Measurements from ENCODE around the gene AP2A1.

AP2A1 gene

DNA sequence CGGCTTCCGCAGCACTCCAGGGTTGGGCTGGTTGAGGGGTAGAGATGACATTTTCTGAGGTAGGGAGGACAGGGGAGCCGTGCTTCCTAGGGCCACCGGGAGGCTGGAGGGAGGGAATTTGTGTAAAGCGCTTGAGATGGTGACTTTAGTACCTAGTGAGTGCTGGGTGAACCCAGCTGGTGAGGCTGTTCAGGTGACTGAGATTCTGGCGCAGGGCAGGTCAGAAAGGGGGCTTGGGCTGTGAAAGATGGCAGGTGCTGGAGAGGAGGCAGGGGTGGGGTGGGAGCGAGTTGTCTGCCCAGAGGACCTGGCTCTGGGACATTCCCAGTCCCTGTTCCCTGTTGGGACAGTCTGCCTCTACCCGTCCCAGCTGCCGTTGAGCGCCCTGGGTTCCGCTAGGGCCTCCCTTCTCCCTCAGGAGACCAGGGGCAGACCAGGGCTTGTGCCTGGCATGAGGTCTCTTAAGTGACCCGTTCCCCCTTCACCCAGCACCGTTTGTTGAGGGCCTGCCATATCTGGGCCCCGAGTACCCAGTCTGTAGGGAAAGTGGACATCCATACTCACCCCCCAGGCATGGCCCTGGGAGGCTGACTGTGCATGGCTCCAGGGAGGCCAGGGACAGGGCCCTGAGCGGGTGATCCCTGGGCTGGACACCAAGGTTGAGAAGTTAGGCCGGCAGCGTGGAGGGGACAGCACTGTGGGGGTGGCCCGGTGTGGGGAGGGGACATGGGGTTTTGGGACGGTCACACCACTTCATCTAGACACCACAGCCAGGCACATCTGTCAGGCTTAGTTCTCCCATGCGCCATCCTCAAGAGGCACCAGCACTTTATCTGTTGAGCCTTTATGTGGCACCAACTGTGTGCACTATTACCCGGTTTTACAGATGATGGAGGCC, 89.1 kb downstream of the AP2A1 start:
- no peak for DNase-seq (ENCODE audit: low read depth)

DNA sequence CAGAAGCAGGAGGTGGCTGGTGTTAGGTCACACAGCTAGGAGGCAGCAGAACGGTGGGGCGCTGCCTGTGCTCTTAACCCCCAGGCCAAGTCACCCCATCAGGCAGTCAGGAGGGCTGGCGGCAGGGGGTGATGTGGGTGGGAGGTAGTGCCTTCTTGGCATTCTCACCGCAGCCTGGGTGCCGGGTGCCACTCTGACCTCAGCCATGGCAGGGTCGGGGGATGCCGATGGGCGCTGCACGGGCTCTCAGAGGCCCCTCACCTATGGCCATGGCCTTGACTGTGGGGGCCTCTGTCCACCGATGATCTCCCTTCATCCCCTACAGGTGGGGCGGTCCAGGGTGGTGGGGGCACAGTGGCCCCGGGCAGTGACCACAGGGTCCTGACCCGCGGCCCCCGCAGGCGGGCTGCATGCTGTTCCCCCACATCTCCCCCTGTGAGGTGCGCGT, 89.8 kb downstream of the AP2A1 start:
- no peak for DNase-seq (ENCODE audit: low read depth)

Data from stimulated activated CD8-positive, alpha-beta memory T cell treated with anti-CD3 and anti-CD28 coated beads, Interleukin-4, amount 100 ng/mL, for 24 hours (primary cell).